B cell (primary cell): ENCODE results near the gene MAP3K4. TPM values are rescaled to one million over a fixed set of nuclear protein-coding genes. Genes with fewer than 3 reads are reported as not detected.

ENCODE experiments used
- ATAC-seq: fragments of 200-7000 bp; cut with Tn5 transposase; one replicate; pipeline ENCODE4 v1.10.0; 2021; ENCODE audit warnings: low read depth, mild to moderate bottlenecking, moderate number of reproducible peaks, moderate library complexity
- CTCF ChIA-PET: fragments of 350-600 bp; sonication (Branson Sonifier 250); formaldehyde crosslinking; loops from one replicate; lab custom pipeline; 2021; ENCODE audit warnings: antibody characterized with exemption, inconsistent platforms; lab: Charles Lee
- POLR2A ChIA-PET: fragments of 350-600 bp; sonication (Branson Sonifier 250); formaldehyde crosslinking; loops from one replicate; lab custom pipeline; 2021; ENCODE audit warnings: antibody characterized with exemption; lab: Charles Lee
- DNase-seq: peaks from one replicate; pipeline ENCODE4 v3.0.0; 2013
- H2AFZ ChIP-seq: 2 replicates; pipeline ENCODE4 v1.6.1; 2012; ENCODE audit warnings: mild to moderate bottlenecking, low read depth, low read length; ENCODE audit not compliant: insufficient read depth, poor library complexity, severe bottlenecking
- H3K27ac ChIP-seq, 2 donors: 1 replicate in 1 of 2; 2 replicates in 1 of 2; pipeline ENCODE4 v1.5.1; 2012 to 2013; ENCODE audit warnings: low read length in 2 of 2, mild to moderate bottlenecking in 2 of 2, moderate library complexity in 1 of 2
- H3K27me3 ChIP-seq, 4 experiments: fragments of 200-600 bp in 1 of 4; sonication (generic) in 1 of 4; replicated peaks in 1 of 4; 1 replicate in 2 of 4; 2 replicates in 2 of 4; pipeline versions ENCODE4 v1.6.1 to v1.7.0; 2013 to 2016; ENCODE audit warnings: low read length in 3 of 4, mild to moderate bottlenecking in 2 of 4, mixed read lengths in 1 of 4, moderate library complexity in 1 of 4; ENCODE audit not compliant: insufficient read depth in 4 of 4, control insufficient read depth in 3 of 4; ENCODE audit errors: control extremely low read depth in 1 of 4
- H3K36me3 ChIP-seq, 2 experiments: replicated peaks in 1 of 2; 1 replicate in 1 of 2; 2 replicates in 1 of 2; pipeline versions ENCODE4 v1.6.1 to v1.7.1; 2013; ENCODE audit warnings: low read length in 1 of 2; ENCODE audit not compliant: insufficient read depth in 2 of 2, control insufficient read depth in 1 of 2; ENCODE audit errors: control extremely low read depth in 1 of 2, extremely low read depth in 1 of 2
- H3K4me1 ChIP-seq, 2 donors: fragments of 200-600 bp in 1 of 2; sonication (generic) in 1 of 2; 1 replicate in 1 of 2; 2 replicates in 1 of 2; pipeline versions ENCODE4 v1.5.1 to v1.6.1; 2013 to 2017; ENCODE audit warnings: low read length in 2 of 2; ENCODE audit not compliant: control insufficient read depth in 2 of 2, insufficient read depth in 2 of 2
- H3K4me2 ChIP-seq: replicated peaks from 2 replicates; pipeline ENCODE3; 2012; ENCODE audit warnings: mild to moderate bottlenecking, low read depth, low read length; ENCODE audit not compliant: poor library complexity, severe bottlenecking
- H3K4me3 ChIP-seq, 5 experiments: fragments of 200-600 bp in 1 of 5; sonication (generic) in 1 of 5; 1 replicate in 3 of 5; 2 replicates in 2 of 5; pipeline versions ENCODE4 v1.5.1 to v1.7.0; 2011 to 2016; ENCODE audit warnings: low read length in 4 of 5, mild to moderate bottlenecking in 4 of 5, low read depth in 2 of 5, control low read depth in 1 of 5, moderate library complexity in 1 of 5; ENCODE audit not compliant: insufficient read depth in 1 of 5; ENCODE audit errors: control extremely low read depth in 1 of 5, extremely low read depth in 1 of 5
- H3K79me2 ChIP-seq: fragments of 200-600 bp; sonication (generic); one replicate; pipeline ENCODE4 v1.6.0; 2016; ENCODE audit warnings: low read length; ENCODE audit not compliant: control insufficient read depth, insufficient read depth
- H3K9ac ChIP-seq: fragments of 200-600 bp; sonication (generic); 2 replicates; pipeline ENCODE4 v1.6.1; 2017; ENCODE audit warnings: mild to moderate bottlenecking, low read length, moderate library complexity
- H3K9me3 ChIP-seq, 3 donors: one replicate each; pipeline versions ENCODE4 v1.6.1 to v1.7.1; 2013; ENCODE audit warnings: low read length in 2 of 3; ENCODE audit not compliant: control insufficient read depth in 2 of 3, insufficient read depth in 1 of 3; ENCODE audit errors: control extremely low read depth in 1 of 3
- H4K20me1 ChIP-seq: 2 replicates; pipeline ENCODE4 v1.6.0; 2012; ENCODE audit warnings: mild to moderate bottlenecking, low read length; ENCODE audit not compliant: insufficient read depth, control insufficient read depth, poor library complexity, severe bottlenecking
- H3K27ac Mint-ChIP-seq: one replicate; pipeline ENCODE4 v1.8.0; 2021; ENCODE audit warnings: mixed read lengths
- H3K27me3 Mint-ChIP-seq: one replicate; pipeline ENCODE4 v1.8.0; 2021; ENCODE audit warnings: mixed read lengths
- H3K4me1 Mint-ChIP-seq: one replicate; pipeline ENCODE4 v1.8.0; 2021; ENCODE audit warnings: mixed read lengths
- H3K4me3 Mint-ChIP-seq: one replicate; pipeline ENCODE4 v1.8.0; 2021; ENCODE audit warnings: mixed read lengths
- H3K9me3 Mint-ChIP-seq: one replicate; pipeline ENCODE4 v1.8.0; 2022; ENCODE audit warnings: mixed read lengths; ENCODE audit not compliant: insufficient read depth
- EZH2 ChIP-seq: IDR thresholded peaks from 2 replicates; pipeline ENCODE4 v1.6.1; 2012; ENCODE audit warnings: borderline replicate concordance, low read depth, mild to moderate bottlenecking, moderate library complexity, low read length; ENCODE audit not compliant: insufficient read depth, poor library complexity, severe bottlenecking
- WGBS: methylation state at CpG from one replicate; pipeline ENCODE4 v1.1.5; 2013; ENCODE audit warnings: missing lambda C conversion rate; ENCODE audit not compliant: insufficient coverage; 5-methylcytosine and 5-hydroxymethylcytosine counted together
- intact Hi-C: fragments of 100-400 bp; cut with micrococcal nuclease; formaldehyde crosslinking; loops from one replicate; pipeline ENCODE4 v1.10.0; 2022
- polyA plus RNA-seq: library from polyadenylated mRNA; depleted of rRNA; stranded (reverse); fragments of >200 nt; gene quantifications from 2 replicates; pipeline ENCODE4 v1.2.3, GENCODE V29; 2012
- total RNA-seq, 2 donors: library from RNA; stranded (reverse); fragments of 120-200 nt in 1 of 2; gene quantifications; 1 replicate in 1 of 2; 2 replicates in 1 of 2; pipeline versions ENCODE4 v1.2.3 to v1.2.4, GENCODE V29; 2013 to 2022
- TF ChIP-seq, protein P1 (sequence below): fragments of 200-600 bp; IDR thresholded peaks from one replicate; pipeline ENCODE4 v1.8.0; 2022; ENCODE audit warnings: antibody characterized with exemption, mild to moderate bottlenecking

Gene MAP3K4
- total and polyA plus RNA-seq, 2 donors (not counting 1 experiment from before 2014, with no cell fraction given): 24.4 to 105 TPM

DNA sequence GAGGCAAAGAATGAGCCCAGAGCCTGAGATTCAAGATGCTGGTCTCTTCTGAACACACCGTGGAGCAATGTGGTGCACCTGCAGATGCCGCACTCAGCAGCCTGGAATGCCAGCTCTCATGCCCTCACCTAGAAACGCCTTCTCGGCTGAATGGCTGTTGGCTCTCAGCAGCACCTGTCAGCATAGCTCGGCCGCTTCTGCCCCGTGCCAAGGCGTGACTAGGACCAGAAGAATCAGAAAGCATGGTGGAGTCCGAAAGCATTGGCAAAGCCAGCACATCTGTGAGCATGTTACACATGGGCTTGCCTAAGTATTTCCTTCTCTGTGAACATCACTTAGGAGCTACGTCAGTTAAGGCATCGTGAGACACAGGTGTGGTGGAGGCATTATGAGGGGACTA is 140.8 kb downstream of the MAP3K4 start:
- Histone ChIP-seq H3K79me2 (no peaks in the 10 kb centered on the region), H3K4me3 (no peak overlapping the region), H3K9me3 (no peaks in the 10 kb centered on the region), H2AFZ (no peak overlapping the region), H3K36me3 (peaks cover 1 to 11% of the 10 kb centered on the region in 2 experiments), H3K4me2 (no peak overlapping the region), H3K27ac (no peak overlapping the region), H3K27me3 (no peaks in the 10 kb centered on the region), H3K9ac (no peak overlapping the region), H4K20me1 (no peaks in the 10 kb centered on the region), H3K4me1 (peaks cover 7 to 16% of the 10 kb centered on the region in 2 donors)
- 97% methylated on average over 11 of the region's 11 CpGs for WGBS
- Mint-ChIP-seq H3K27ac (no peak overlapping the region), H3K4me3 (no peak overlapping the region), H3K9me3 (no peaks in the 10 kb centered on the region), H3K27me3 (no peaks in the 10 kb centered on the region), H3K4me1 (peaks cover 9% of the 10 kb centered on the region)
- ATAC-seq (no peak), DNase-seq (no peak)
- TF ChIP-seq EZH2: no peak
- POLR2A ChIA-PET: no interaction called here
- CTCF ChIA-PET: interaction anchor here (1.4 kb wide), 1 partner anchor 233 kb away, joined by 3 read pairs; no protein-coding TSS in a partner anchor
- intact Hi-C loops: no loop called here

DNA sequence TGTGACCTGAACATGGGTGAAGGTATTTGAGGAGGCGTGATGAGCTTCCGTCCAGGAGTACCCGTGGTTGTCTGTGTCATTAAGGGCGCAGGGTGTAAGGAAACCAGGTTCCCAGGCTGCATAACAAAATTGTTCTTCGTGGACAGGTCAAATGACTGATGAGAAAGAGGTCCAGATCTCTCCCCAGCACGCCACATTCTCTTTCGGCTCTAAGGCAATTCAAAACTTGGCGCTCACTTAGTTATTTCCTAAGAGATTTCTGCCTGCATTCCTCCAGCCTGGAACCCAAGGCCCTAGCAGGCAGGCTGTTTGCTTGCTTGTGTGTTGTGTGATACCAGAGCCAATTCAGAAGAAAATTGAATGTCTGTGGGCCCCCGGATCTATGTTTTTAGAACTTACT is 142.4 kb downstream of the MAP3K4 start:
- 98% methylated on average over 7 of the region's 9 CpGs for WGBS
- Histone ChIP-seq H3K4me3 (no peak overlapping the region), H3K4me2 (no peak overlapping the region), H3K4me1 (peaks cover 7 to 16% of the 10 kb centered on the region in 2 donors), H3K36me3 (peaks cover 1 to 6% of the 10 kb centered on the region in 2 experiments), H3K9me3 (no peaks in the 10 kb centered on the region), H3K27me3 (no peaks in the 10 kb centered on the region), H3K27ac (no peak overlapping the region), H3K79me2 (no peaks in the 10 kb centered on the region), H3K9ac (no peak overlapping the region), H2AFZ (no peak overlapping the region), H4K20me1 (no peaks in the 10 kb centered on the region)
- TF ChIP-seq, protein P1, sequence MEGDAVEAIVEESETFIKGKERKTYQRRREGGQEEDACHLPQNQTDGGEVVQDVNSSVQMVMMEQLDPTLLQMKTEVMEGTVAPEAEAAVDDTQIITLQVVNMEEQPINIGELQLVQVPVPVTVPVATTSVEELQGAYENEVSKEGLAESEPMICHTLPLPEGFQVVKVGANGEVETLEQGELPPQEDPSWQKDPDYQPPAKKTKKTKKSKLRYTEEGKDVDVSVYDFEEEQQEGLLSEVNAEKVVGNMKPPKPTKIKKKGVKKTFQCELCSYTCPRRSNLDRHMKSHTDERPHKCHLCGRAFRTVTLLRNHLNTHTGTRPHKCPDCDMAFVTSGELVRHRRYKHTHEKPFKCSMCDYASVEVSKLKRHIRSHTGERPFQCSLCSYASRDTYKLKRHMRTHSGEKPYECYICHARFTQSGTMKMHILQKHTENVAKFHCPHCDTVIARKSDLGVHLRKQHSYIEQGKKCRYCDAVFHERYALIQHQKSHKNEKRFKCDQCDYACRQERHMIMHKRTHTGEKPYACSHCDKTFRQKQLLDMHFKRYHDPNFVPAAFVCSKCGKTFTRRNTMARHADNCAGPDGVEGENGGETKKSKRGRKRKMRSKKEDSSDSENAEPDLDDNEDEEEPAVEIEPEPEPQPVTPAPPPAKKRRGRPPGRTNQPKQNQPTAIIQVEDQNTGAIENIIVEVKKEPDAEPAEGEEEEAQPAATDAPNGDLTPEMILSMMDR: no peak
- TF ChIP-seq EZH2: no peak
- no peak overlapping the region for H3K27ac Mint-ChIP-seq
- H3K9me3 Mint-ChIP-seq: no peaks in the 10 kb centered on the region
- CTCF ChIA-PET: interaction anchor here (1.1 kb wide), 1 partner anchor 237 kb away, joined by 3 read pairs; no protein-coding TSS in a partner anchor
- no peaks in the 10 kb centered on the region for H3K27me3 Mint-ChIP-seq
- DNase-seq (no peak), ATAC-seq (no peak)
- peaks cover 9% of the 10 kb centered on the region for H3K4me1 Mint-ChIP-seq
- intact Hi-C loops: no loop called here
- H3K4me3 Mint-ChIP-seq: no peak overlapping the region
- POLR2A ChIA-PET: no interaction called here
